Testis (tissue), 2 donors: Measurements from ENCODE around the gene MAP1LC3B.

Experiments
- CTCF ChIP-seq, 3 experiments: fragments of 450-650 bp in 2 of 3; fragments of 200-600 bp in 1 of 3; sonication (generic) in 1 of 3; IDR thresholded peaks; one replicate each; pipeline ENCODE4 v1.5.1; 2016 to 2019; ENCODE audit warnings: antibody characterized with exemption in 3 of 3, mild to moderate bottlenecking in 2 of 3, moderate library complexity in 1 of 3
- POLR2A ChIP-seq: fragments of 450-650 bp; IDR thresholded peaks from one replicate; pipeline ENCODE4 v1.6.1; 2017; ENCODE audit warnings: antibody characterized with exemption, mild to moderate bottlenecking, moderate library complexity

GRCh38 chr16:87437327-87437726, 45.2 kb downstream of the MAP1LC3B start:
- TF ChIP-seq CTCF (IDR thresholded peaks at IDR 0.05) (no peak), POLR2A (no peak)
